C4-2B (cell line): ENCODE measurements around the gene SLC66A1.

Experiments
- CTCF ChIP-seq: fragments of 450-650 bp; conservative IDR thresholded peaks from 2 replicates; pipeline ENCODE4 v1.5.1; 2017; ENCODE audit warnings: mild to moderate bottlenecking
- ZFX ChIP-seq: fragments of 450-650 bp; IDR thresholded peaks from 2 replicates; pipeline ENCODE4 v1.6.1; 2017

- TF ChIP-seq CTCF (no peak), ZFX (no peak)
Measured at GRCh38 chr1:19315378-19316198, 3.5 kb downstream of the SLC66A1 start.
